Activated T-helper 9 cell treated with anti-CD3 and anti-CD28 coated beads, Interleukin-2, amount 50 U/mL, for 16 hours (primary cell): ENCODE results near the gene SAMD1.
A peak's percentile ranks its signal among the peaks of the same experiment; 100 is the strongest.

Experiments
- DNase-seq: peaks from one replicate; pipeline ENCODE4 v3.0.0-alpha.2; 2020; ENCODE audit warnings: low read depth

The SAMD1 gene

DNA sequence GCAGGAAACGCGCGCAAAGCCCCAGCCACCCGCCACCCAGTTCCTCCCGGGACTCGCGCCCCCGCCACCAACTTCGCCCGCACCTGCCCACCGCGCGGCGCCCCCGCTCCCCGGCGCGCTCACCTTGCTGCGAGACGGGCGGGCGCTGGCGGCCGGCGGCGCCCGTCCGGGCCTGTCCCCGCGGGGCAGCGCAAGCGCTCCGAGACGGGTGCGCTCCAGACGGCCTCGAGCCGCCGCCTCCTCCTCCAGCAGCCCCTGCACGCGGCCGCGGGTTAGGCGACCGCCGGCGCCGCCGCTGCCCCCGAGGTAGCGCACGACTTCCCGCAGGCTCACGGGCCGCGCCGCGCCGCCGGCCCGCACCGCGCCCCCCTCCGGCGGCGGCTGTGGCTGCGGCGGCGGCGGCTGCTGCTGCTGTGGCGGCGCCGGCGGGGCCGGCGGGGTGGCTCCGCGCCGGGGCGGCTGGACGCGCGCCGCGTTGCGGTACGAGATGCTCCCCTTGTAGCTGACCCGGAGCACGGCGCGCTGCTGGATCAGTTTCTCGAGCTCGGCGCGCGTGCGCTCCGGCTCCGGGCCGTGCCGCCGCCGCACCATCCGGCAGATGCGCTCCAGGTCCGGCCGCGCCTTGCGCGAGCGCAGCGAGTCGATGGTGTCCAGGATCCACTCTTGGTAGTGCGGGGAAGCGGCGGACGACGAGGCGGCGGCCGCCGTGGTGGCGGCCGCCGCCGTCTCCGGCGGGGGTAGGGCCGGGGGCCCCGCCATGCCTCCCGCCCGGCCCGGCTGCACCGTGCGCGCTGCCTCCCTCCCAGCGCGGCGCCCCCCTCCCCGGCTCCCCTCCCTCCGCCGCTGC is 666 bp downstream of the SAMD1 start:
- peak; percentile 36 for DNase-seq

DNA sequence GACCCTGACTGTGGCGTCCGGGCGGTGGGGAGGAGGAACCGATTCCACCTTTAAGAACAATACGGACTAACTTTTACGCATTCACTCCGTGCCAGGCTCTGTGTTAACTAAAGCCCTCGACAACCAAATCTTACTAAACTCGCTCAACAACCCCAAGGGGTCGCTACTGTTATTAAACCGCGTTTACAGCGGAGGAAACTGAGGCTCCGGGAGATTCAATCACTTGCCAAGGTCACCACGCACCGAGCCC is 1.2 kb downstream of the SAMD1 start:
- DNase-seq: no peak

DNA sequence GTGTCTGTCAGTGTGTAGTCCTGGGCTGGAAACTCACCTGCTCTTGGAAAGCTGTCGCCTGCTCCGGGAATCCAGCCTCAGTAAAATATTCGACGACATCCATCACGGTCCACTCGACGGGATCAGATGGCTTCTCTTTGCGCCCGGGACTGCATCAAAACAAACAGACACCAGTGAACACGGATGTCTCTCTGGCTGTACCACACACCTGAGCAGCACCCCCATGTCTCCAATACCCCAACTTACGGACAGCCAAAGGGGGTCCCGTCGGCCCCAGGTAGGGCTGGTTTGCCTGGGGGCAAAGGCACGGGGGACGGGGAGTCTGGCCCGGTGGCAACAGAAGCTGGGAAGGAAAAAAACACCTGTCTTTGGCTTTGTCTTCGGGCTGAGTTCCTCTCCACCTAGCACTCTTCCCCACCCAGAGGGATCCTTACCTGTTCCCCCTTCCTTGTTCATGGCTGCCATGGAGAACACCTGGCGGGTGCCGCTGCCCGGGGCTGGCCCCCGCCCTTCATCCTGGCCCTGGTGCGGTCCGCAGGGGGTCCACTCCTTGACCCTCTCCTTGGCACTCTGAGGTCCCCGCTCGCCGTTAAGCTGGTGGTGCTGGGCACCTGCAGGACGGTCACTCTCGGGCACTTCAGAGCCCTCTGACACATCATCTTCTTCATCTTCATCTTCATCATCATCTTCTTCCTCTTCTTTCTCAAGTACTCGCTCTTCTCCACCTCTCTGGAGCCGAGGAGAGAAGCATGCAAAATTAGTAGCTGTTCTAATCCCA is 1.7 kb downstream of the SAMD1 start:
- DNase-seq: no peak

DNA sequence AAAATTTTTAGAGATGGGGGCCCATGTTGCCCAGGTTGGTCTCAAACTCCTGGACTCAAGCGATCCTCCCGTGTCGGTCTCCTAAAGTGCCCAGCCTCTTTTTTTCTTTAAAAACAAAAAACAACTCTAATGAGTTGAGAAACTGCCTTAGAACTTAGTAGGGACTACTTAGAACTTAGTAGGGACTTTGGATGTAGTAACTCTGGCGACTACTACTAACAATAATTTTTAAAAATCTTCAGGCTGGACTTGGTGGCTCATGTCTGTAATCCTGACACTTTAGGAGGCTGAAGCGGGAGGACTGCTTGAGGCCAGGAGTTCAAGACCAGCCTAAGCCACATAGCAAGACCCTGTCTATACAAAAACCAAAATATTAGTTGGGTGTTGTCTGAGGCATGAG is 4.5 kb downstream of the SAMD1 start:
- DNase-seq: no peak

DNA sequence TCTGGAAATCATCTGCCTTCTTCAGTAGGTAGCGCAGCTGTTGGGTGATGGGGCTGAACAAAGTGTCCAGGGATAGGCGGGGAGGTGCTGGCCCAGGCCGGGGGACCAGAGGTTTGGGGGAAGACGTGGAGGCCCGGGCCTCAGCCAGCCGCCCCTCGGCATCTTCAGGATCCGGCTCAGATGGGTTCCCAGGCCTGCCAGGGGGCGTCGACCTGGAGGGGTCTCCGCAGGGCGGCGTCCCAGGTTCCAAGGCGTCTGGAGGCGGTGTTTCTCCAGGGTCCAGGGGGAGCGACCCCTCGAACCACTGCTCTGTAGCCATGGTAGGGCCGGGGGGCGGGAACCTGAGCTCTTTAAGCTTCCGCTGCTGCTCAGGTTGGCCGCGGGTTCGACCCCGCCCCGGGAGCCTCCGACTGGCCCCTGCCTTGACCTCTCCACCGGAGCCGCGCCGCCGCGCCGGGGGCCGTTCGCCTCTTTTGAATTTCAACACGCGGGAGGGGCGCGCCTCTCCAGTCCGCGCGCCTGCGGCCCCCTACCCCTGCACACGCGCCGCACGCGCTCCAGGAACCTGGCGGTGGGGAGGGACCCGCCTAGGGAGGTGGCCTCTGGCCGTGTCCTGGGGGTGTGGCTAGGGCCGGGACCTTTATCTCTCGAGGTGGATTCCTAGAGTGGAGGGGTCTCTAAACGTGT is 5.1 kb downstream of the SAMD1 start, which contains the start of gene C19orf67:
TSS of gene C19orf67 (minus strand) at position 475 of the 687 bp plus-strand sequence. CDS start at position 319, 156 bp downstream.
- no peak for DNase-seq

DNA sequence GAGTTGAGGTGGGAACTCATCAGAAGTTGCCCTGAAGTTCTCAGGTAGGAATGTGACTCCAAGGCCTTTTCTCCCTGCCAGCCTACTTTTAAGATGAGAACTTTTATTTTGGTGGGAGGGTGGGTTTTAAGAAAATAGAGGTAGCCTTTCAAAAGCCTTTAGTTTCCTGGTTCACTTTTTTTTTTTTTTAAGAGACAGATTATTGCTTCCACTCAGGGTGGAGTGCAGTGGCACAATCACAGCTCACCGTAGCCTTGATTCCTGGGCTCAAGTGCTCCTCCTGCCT is 7.9 kb downstream of the SAMD1 start:
- DNase-seq: no peak

DNA sequence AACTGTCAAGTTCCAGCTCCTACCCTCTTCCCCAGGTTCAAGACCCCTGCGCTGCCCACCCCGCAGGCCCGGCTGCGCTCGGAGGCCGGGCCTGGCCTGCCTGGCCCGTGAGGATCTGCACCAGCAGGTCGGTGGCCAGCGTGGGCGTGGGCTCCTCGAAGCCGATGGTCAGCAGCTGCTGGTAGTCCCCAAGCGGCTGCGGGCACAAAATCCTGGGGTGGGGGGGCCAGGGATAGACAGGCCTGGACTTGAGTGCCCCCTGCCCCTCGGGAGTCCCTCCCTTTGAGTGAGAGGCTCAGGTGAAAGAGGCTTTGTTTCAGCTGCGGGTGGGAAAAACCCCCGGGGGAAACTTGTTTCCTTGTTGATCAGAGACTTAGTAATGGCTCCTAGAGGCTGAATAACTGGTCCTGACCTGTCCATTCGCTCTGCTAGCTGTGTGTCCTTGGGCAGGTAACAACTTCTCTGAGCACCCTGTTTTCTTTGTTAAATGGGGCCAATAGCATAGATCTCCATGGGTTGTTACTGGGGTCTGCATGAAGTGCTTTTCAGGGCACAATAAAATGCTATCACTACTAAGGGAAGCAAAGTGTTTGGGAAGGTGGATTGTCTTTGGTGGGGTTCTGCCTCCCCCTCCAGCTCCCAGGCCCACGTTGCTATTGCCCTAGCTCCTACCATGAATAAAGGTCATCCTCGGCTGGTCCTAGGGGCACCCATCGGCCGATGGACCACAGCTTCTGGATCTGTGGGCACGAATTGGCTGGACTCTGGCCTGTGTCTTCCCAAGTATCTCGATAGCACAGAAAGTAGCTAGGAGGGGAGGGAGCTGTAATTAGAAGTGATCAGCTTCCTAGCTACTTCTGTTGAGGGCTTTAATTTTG is 8.5 kb downstream of the SAMD1 start:
- no peak for DNase-seq

DNA sequence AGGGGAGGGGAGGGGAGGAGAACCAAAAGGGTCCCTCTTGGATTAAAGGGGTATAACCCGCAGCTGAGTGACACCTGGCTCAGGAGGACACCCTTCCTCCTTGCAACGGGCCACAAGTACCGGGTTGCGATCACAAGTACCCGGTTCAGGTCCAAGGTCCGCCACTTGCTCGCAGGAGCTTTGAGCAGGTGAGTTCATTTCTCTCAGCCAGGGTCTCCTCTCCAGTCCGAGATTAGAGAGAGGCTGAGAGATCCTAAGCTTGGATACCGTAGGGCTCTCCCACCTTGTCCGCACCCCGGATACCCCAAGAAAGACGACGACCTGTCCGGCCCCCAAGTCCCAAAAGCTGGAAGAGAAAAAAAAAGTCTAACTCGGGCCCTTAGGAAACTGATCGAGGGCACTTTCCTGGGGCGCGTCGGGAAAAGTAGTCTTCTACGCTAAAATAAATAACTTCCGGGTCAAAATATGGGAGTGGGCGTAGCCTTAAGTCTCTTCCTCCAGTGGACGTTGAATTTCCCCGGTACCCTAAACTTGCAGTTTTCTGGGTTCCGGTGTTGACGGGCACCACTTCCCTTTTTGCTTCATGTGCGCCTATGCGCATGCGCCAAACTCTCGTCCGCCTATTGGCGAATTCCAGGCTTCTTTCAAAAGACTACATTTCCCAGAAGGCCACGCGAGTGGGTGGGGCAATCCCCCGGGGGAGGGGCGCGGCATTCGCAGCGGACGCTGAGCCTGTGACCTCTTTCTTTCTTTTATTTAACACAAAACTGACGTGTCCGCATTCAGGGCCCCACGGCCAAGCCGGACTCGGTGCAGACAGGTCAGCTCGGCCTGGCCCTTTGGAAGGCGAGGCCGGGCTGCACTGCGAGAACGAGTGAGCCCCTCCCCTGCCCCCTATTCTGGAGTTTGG is 9.4 kb downstream of the SAMD1 start:
- DNase-seq: peak; percentile 98

DNA sequence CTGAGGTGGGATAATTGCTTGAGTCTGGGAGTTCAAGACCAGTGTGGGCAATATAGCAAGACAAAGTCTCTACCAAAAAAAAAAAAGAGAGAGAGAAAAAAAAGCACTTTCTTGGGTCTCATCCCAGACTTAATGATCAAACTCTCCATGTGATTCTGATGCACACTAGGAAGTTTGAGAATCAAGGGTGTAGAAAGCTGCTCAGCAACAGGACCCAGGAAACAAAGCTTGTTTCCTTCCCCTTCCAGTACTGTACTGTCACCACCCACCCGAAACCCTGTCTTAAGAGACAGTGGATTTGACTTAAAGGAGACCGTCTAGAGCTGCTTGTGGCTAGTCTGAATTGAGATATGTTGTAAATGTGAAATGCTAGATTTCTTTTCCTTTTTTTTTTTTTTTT is 12.1 kb downstream of the SAMD1 start:
- DNase-seq: no peak

DNA sequence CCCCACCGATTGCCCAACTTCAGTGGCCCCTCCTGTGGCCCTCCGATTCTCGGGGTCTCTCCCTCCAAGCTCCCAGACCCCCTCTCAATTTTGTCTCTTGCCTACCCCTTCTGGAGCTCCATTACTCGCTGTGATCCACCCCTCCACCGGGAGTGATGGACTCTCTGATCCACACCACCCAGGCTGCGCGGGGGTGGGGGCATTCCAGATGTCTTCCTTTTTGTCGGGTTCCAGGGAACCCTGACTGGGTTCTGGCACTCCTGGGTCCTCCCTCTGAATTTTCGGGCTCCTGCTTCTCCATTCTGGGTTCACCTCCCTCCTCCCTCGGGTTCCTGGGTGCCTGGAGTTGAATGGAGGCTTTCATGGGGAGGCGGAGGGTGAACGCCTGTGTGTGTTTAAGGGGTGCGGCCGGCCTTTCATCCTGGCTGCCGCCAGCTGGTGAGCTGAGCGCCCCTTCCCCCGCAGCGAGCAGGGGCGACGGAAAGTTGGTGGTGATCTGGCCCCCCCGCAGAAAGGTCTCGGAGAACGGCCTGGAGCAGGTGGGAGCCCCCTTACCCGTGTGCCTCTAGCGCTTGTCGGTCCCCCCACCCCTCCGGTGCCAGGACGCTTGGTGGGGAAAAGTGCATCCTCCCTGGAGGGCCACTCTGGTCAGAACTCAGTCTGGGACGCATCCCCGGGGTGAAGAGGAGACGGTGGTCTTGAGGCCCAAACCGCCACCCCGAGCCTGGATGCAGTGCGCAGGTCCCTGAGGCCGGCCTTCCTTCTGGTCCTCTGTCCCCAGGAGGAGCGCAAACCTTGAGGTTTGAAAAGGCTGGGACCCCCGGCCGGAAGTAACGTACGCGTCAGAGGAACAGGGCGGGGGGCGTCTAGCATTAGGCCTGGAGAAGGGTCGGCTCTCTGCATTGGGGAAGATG is 16.4 kb downstream of the SAMD1 start:
- DNase-seq: no peak

DNA sequence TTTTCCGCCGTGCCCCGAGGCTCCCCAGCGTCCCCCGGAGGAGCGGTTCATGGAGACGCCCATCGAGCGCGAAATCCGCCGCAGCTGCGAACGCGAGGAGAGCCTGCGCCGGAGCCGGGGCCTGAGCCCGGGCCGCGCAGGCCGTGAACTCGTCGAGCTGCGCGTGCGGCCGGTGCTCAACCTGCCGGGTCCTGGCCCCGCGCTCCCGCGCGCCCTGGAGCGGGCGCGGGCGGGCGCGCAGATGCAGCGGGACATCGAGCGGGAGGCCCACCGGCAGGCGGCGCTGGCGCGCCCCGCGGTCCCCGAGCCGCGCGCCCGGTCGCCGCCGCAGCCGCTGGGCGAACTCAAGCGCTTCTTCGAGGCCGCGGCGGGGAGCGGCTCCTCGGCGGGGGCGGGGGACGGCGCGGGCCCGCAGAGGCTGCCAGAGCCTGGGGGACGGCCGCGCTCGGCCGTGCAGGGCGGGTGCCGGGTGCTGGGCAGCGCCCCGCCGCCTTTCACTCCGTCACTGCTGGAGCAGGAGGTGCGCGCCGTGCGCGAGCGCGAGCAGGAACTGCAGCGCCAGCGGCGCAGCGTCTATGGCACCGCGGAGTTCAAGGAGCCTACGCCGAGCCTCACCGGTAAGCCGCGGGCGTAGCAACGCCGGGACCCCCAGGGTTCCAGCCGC is 17.2 kb downstream of the SAMD1 start:
- peak; percentile 69 for DNase-seq

DNA sequence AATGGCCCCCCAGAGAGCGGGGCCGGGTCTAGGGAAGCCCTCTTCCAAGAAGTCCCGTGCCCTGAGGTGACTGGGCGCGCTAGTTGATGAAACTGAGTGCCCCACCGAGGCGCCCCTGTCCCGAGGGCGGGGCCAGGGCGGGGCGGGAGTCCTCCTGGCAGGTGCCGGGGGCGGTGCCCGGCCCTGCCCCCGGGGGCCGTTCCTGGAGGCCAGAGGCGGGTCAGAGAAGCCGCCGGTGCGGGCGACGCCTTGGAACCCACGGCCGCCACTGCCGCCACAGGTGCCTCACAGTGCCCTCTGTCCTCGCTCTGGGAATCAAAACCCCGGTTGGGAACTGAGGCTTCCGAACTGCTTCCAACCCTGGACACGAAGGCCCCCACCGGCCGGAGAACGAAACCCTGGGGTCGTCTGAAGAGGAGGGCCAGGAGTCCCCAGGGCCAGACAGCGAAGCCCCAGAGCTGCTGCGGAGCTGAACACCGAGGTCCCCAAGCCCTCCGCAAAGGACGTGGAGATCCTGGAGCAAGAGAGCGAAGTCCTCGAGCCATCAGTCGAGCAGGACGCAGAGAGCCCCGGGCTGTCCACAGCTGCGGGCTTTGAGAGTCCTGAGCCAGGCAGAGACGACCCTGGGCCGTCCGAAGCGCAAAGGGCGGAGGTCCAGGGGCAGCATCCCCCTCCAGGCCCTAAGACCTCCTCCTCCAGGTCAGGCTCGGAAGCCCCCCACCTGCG is 17.9 kb downstream of the SAMD1 start, which contains the start of gene MISP3:
TSS of gene MISP3 (plus strand) at position 252 of the 726 bp plus-strand sequence. CDS start 524 bp downstream, outside the sequence.
- DNase-seq: no peak

DNA sequence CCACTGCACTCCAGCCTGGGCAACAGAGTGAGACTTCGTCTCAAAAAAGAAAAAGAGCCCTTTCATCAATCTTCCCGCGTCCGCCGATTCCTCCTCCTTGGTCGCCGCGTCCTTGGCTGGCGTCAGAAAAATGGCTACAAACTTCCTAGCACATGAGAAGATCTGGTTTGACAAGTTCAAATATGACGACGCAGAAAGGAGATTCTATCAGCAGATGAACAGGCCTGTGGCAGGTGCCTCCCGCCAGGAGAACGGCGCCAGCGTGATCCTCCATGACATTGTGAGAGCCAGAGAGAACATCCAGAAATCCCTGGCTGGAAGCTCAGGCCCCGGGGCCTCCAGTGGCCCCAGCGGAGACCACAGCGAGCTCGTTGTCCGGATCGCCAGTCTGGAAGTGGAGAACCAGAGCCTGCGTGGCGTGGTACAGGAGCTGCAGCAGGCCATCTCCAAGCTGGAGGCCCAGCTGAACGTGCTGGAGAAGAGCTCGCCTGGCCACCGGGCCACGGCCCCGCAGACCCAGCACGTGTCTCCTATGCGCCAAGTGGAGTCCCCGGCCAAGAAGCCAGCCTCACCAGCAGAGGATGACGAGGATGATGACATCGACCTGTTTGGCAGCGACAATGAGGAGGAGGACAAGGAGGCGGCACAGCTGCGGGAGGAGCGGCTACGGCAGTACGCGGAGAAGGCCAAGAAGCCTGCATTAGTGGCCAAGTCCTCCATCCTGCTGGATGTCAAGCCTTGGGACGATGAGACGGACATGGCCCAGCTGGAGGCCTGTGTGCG is 20.1 kb downstream of the SAMD1 start:
- no peak for DNase-seq

DNA sequence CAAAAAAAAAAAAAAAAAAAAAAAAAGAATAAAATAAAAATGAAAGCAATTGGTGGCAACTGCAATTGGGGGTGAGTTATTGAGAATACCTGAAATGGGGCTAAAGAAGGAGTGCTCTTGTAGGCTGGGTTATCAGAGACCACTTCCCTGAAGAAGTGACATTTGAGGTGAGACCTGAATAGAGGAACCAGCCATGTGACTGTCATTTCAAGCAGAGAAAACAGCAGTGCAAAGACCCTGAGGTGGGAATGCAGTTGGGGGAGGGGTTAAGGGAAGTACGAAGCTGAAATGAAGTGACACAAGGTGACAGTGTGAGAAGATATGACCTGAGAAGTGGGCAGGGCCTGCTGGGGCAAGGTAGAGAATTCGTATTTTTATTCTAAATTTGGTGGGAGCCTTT is 24.4 kb downstream of the SAMD1 start:
- no peak for DNase-seq

DNA sequence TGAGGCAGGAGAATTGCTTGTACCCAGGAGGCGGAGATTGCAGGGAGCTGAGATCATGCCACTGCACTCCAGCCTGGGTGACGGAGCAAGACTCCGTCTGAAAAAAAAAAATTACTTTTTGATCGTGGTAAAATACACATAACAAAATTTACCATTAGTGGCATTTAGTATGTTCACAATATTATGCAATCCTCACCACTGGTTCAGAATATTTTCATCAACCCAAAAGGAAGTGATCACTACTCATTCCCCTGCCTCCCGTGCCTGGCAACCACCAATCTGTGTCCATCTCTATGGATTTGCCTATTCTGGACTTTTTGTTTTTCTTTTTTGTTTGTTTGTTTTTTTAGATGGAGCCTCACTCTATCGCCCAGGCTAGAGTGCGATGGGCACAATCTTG is 27.4 kb downstream of the SAMD1 start:
- no peak for DNase-seq

DNA sequence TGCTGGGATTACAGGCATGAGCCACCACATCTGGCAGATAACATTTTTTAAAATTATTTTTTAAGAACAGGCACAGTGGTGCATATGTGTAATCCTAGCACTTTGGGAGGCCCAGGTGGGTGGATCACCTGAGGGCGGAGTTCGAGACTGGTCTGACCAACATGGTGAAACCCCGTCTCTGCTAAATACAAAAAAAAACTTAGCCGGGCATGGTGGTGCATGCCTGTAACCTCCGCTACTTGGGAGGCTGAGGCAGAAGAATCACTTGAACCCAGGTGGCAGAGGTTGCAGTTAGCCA is 28.0 kb downstream of the SAMD1 start:
- DNase-seq: no peak

DNA sequence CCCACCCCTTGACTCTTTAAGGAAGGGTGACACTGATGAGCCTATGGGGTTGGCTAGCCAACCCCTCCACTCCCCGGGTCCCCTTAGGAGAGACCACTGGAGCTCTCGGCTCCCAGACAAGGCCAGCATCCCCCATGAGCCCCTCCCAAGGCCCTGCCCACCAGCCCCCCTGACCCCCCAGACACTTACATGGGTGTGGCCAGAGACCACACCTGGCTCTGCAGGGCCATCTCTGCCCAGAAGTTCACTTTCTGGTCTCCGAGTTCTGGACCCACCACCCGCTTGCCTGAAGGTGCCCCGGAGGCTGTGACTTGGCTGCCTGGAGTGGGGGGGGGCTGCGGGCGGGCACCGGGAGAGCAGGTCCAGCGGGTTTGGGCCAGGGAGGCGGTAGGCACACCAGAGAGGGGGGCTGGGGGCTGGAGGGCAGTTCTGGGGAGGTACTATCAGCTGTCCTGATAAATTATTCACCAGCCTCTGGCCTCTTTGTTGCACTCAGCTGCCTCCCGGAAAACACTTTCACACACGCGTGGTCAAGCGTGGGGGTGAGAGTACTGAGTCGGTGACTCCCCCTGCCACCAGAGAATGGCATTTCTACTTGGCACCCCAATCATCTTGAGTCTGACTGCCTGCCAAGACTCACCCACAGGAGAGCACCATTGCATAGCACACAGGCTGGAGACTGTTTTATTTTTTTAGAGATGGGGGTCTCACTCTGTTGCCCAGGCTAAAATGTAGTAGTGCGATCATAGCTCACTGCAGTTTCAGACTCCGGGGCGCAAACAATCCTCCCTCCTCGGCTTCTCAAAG is 28.6 kb downstream of the SAMD1 start, which contains the start of gene PALM3:
TSS of gene PALM3 (minus strand) at position 326 of the 807 bp plus-strand sequence. CDS start at position 230, 96 bp downstream.
- DNase-seq: no peak
